Esophagus muscularis mucosa (tissue), 4 donors: ENCODE measurements around the gene SLC24A2. TPM values are rescaled to one million over a fixed set of nuclear protein-coding genes. Genes with fewer than 3 reads are reported as not detected.

Source experiments
- DNase-seq: peaks from one replicate; pipeline ENCODE4 v3.0.0-alpha.2; 2017; ENCODE audit errors: extremely low spot score
- H3K27ac ChIP-seq, 4 donors: fragments of 200-600 bp; sonication (generic); replicated peaks in 1 of 4; 1 replicate in 3 of 4; 2 replicates in 1 of 4; pipeline ENCODE4 v1.5.1; 2016 to 2019; ENCODE audit warnings: mild to moderate bottlenecking in 1 of 4
- H3K27me3 ChIP-seq, 4 donors: fragments of 200-600 bp; sonication (generic); one replicate each; pipeline versions ENCODE4 v1.5.1 to v1.6.0; 2016 to 2019
- H3K36me3 ChIP-seq, 4 donors: fragments of 200-600 bp; sonication (generic); one replicate each; pipeline ENCODE4 v1.5.1; 2016 to 2019
- H3K4me1 ChIP-seq, 4 donors: fragments of 200-600 bp; sonication (generic); one replicate each; pipeline ENCODE4 v1.5.1; 2016 to 2019
- H3K4me3 ChIP-seq, 4 donors: fragments of 200-600 bp; sonication (generic); 1 replicate in 2 of 4; 2 replicates in 2 of 4; pipeline ENCODE4 v1.5.1; 2016 to 2019; ENCODE audit warnings: mild to moderate bottlenecking in 4 of 4, moderate library complexity in 1 of 4
- H3K9me3 ChIP-seq, 4 donors: fragments of 200-600 bp; sonication (generic); 1 replicate in 3 of 4; 2 replicates in 1 of 4; pipeline ENCODE4 v1.5.1; 2016 to 2019
- CTCF ChIP-seq, 3 experiments: fragments of 200-600 bp in 2 of 3; fragments of 450-650 bp in 1 of 3; sonication (generic) in 2 of 3; IDR thresholded peaks; one replicate each; pipeline ENCODE4 v1.5.1; 2017 to 2019; ENCODE audit warnings: antibody characterized with exemption in 3 of 3, mild to moderate bottlenecking in 2 of 3, moderate library complexity in 1 of 3
- EP300 ChIP-seq: sonication (generic); formaldehyde crosslinking; IDR thresholded peaks from one replicate; pipeline ENCODE4 v1.6.1; 2017; ENCODE audit warnings: antibody characterized with exemption
- POLR2A ChIP-seq: fragments of 450-650 bp; IDR thresholded peaks from one replicate; pipeline ENCODE4 v1.6.1; 2017; ENCODE audit warnings: antibody characterized with exemption, moderate library complexity, mild to moderate bottlenecking, low read depth
- POLR2AphosphoS5 ChIP-seq, 2 donors: sonication (generic); formaldehyde crosslinking; IDR thresholded peaks; one replicate each; pipeline ENCODE4 v1.6.1; 2017; ENCODE audit warnings: antibody characterized with exemption in 2 of 2
- WGBS: methylation state at CpG from one replicate; pipeline ENCODE4 v1.1.5; 2018; 5-methylcytosine and 5-hydroxymethylcytosine counted together
- intact Hi-C: fragments of 100-400 bp; cut with DNase I; formaldehyde crosslinking; loops from one replicate; pipeline ENCODE4 v1.15.1; 2023
- total RNA-seq, 4 donors: library from RNA; depleted of rRNA; stranded (reverse); fragments of >200 nt; gene quantifications; one replicate each; pipeline versions ENCODE4 v1.1.0 to v1.2.1, GENCODE V29; 2016

SLC24A2 gene
- total RNA-seq, 4 donors from 2014 or later: under 0.01 to 0.13 (median 0.06) TPM; not detected in 1

- TF ChIP-seq POLR2A: no peak
- TF ChIP-seq POLR2AphosphoS5 (IDR thresholded peaks at IDR 0.05): no peak
- TF ChIP-seq EP300: no peak
- no peak for TF ChIP-seq CTCF (IDR thresholded peaks at IDR 0.05)
- intact Hi-C loops: no loop called here
- Histone ChIP-seq H3K4me3 (no peak overlapping the region), H3K9me3 (no peaks in the 10 kb centered on the region), H3K27ac (no peak overlapping the region), H3K36me3 (no peaks in the 10 kb centered on the region), H3K27me3 (peaks cover 0 to 31% (median 8%) of the 10 kb centered on the region in 4 donors), H3K4me1 (peaks cover 0 to 14% (median 11%) of the 10 kb centered on the region in 4 donors)
- WGBS: 87% methylated on average over 4 of the region's 4 CpGs
- DNase-seq: no peak
Observed at GRCh38 chr9:19784136-19784535, 4.7 kb downstream of the SLC24A2 start.

- H3K4me1 ChIP-seq: peaks cover 0 to 7% (median 5%) of the 10 kb centered on the region in 4 donors
- H3K27ac ChIP-seq: no peak overlapping the region
- no peaks in the 10 kb centered on the region for H3K36me3 ChIP-seq
- TF ChIP-seq POLR2AphosphoS5 (IDR thresholded peaks at IDR 0.05): no peak
- TF ChIP-seq POLR2A: no peak
- no peak for TF ChIP-seq EP300
- TF ChIP-seq CTCF (IDR thresholded peaks at IDR 0.05): no peak
- peaks cover 0 to 24% (median 2%) of the 10 kb centered on the region in 4 donors for H3K27me3 ChIP-seq
- 49% methylated on average over 2 of the region's 2 CpGs for WGBS
- H3K4me3 ChIP-seq: no peak overlapping the region
- intact Hi-C loops: no loop called here
- no peaks in the 10 kb centered on the region for H3K9me3 ChIP-seq
- no peak for DNase-seq
Observed at GRCh38 chr9:19783500-19783899, 5.3 kb downstream of the SLC24A2 start.

- H3K4me1 ChIP-seq: no peaks in the 10 kb centered on the region
- H3K27ac ChIP-seq: no peak overlapping the region
- no peaks in the 10 kb centered on the region for H3K36me3 ChIP-seq
- DNase-seq: no peak
- 7% methylated on average over 3 of the region's 3 CpGs for WGBS
- intact Hi-C loops: no loop called here
- TF ChIP-seq CTCF (IDR thresholded peaks at IDR 0.05) (no peak), POLR2A (no peak), POLR2AphosphoS5 (IDR thresholded peaks at IDR 0.05) (no peak), EP300 (no peak)
- peaks cover 0 to 10% (median 0%) of the 10 kb centered on the region in 4 donors for H3K27me3 ChIP-seq
- no peaks in the 10 kb centered on the region for H3K9me3 ChIP-seq
- no peak overlapping the region for H3K4me3 ChIP-seq
Observed at GRCh38 chr9:19782005-19782404, 6.8 kb downstream of the SLC24A2 start.

- Histone ChIP-seq H3K4me1 (no peaks in the 10 kb centered on the region), H3K27me3 (peaks cover 0 to 2% (median 0%) of the 10 kb centered on the region in 4 donors), H3K9me3 (no peaks in the 10 kb centered on the region), H3K36me3 (no peaks in the 10 kb centered on the region), H3K4me3 (no peak overlapping the region), H3K27ac (no peak overlapping the region)
- intact Hi-C loops: no loop called here
- 78% methylated on average over 2 of the region's 2 CpGs for WGBS
- TF ChIP-seq POLR2AphosphoS5 (IDR thresholded peaks at IDR 0.05) (no peak), EP300 (no peak), CTCF (IDR thresholded peaks at IDR 0.05) (no peak), POLR2A (no peak)
- DNase-seq: no peak
Observed at GRCh38 chr9:19781240-19781639, 7.6 kb downstream of the SLC24A2 start.

- Histone ChIP-seq H3K9me3 (peaks cover 0 to 6% (median 0%) of the 10 kb centered on the region in 4 donors), H3K27me3 (no peaks in the 10 kb centered on the region), H3K27ac (no peak overlapping the region), H3K4me3 (no peak overlapping the region), H3K4me1 (no peaks in the 10 kb centered on the region), H3K36me3 (no peaks in the 10 kb centered on the region)
- TF ChIP-seq POLR2AphosphoS5 (IDR thresholded peaks at IDR 0.05) (no peak), POLR2A (no peak)
- DNase-seq: no peak
- intact Hi-C loops: no loop called here
- WGBS: 60% methylated on average over 4 of the region's 4 CpGs
Observed at GRCh38 chr9:19771446-19771845, 17.4 kb downstream of the SLC24A2 start.
